Caco-2 (cell line): Measurements from ENCODE around the gene C1D. TPM values are rescaled to one million over a fixed set of nuclear protein-coding genes. Genes with fewer than 3 reads are reported as not detected.

Source experiments
- BruUV-seq: library from RNA; stranded (reverse); fragments of 400-500 nt; replicated peaks from 2 replicates; lab custom pipeline; 2021; lab: Mats Ljungman, UMichigan
- CTCF ChIA-PET: fragments of 300-600 bp; sonication (Branson Sonifier 250); formaldehyde crosslinking; loops from one replicate; lab custom pipeline; 2022; ENCODE audit warnings: antibody characterized with exemption; lab: Charles Lee
- POLR2A ChIA-PET: fragments of 300-600 bp; sonication (Branson Sonifier 250); formaldehyde crosslinking; loops from one replicate; lab custom pipeline; 2022; ENCODE audit warnings: antibody characterized with exemption; lab: Charles Lee
- DNase-seq, 2 experiments: peaks; one replicate each; pipeline versions ENCODE4 v3.0.0 to v3.0.0-alpha.2; 2020 to 2022
- H3K27me3 ChIP-seq: replicated peaks from 2 replicates; pipeline ENCODE4 v1.6.0; 2011; ENCODE audit warnings: low read length; ENCODE audit not compliant: control insufficient read depth, insufficient read depth
- H3K36me3 ChIP-seq: 2 replicates; pipeline ENCODE4 v1.5.1; 2011; ENCODE audit warnings: low read length; ENCODE audit not compliant: control insufficient read depth, insufficient read depth
- H3K4me1 ChIP-seq: fragments of 250-450 bp; sonication (Bioruptor Pico); 2 replicates; pipeline ENCODE4 v1.5.1; 2020; ENCODE audit warnings: mild to moderate bottlenecking
- H3K4me3 ChIP-seq: 2 replicates; pipeline ENCODE4 v1.5.1; 2011; ENCODE audit warnings: low read depth, mild to moderate bottlenecking, control low read depth, low read length
- H3K9me3 ChIP-seq: fragments of 250-450 bp; sonication (Bioruptor Pico); 2 replicates; pipeline ENCODE4 v1.5.1; 2020; ENCODE audit warnings: mild to moderate bottlenecking, moderate library complexity
- H3K27ac Mint-ChIP-seq: one replicate; pipeline ENCODE4 v1.8.0; 2022; ENCODE audit warnings: mixed read lengths; ENCODE audit not compliant: unreplicated experiment
- H3K27me3 Mint-ChIP-seq: one replicate; pipeline ENCODE4 v1.8.0; 2022; ENCODE audit warnings: mixed read lengths; ENCODE audit not compliant: insufficient read depth, unreplicated experiment
- H3K36me3 Mint-ChIP-seq: one replicate; pipeline ENCODE4 v1.8.0; 2022; ENCODE audit warnings: mild to moderate bottlenecking, mixed read lengths; ENCODE audit not compliant: insufficient read depth, unreplicated experiment
- H3K4me1 Mint-ChIP-seq: one replicate; pipeline ENCODE4 v1.8.0; 2022; ENCODE audit warnings: low read depth, mixed read lengths; ENCODE audit not compliant: unreplicated experiment
- H3K4me3 Mint-ChIP-seq: one replicate; pipeline ENCODE4 v1.8.0; 2022; ENCODE audit warnings: mild to moderate bottlenecking, moderate library complexity, mixed read lengths; ENCODE audit not compliant: unreplicated experiment
- H3K9me3 Mint-ChIP-seq: one replicate; pipeline ENCODE4 v1.8.0; 2022; ENCODE audit warnings: mixed read lengths; ENCODE audit not compliant: unreplicated experiment
- CTCF ChIP-seq, 2 experiments: fragments of 200-600 bp in 1 of 2; IDR thresholded peaks; 1 replicate in 1 of 2; 2 replicates in 1 of 2; pipeline versions ENCODE4 v1.5.1 to v1.8.0; 2011 to 2022; ENCODE audit warnings: antibody characterized with exemption in 1 of 2, control low read depth in 1 of 2, inconsistent platforms in 1 of 2, low read depth in 1 of 2, low read length in 1 of 2, mild to moderate bottlenecking in 1 of 2, moderate library complexity in 1 of 2; ENCODE audit not compliant: insufficient read depth in 1 of 2, severe bottlenecking in 1 of 2, unreplicated experiment in 1 of 2
- intact Hi-C: fragments of 100-400 bp; cut with micrococcal nuclease; formaldehyde crosslinking; loops from one replicate; pipeline ENCODE4 v1.10.0; 2022; ENCODE audit not compliant: unreplicated experiment
- total RNA-seq: library from RNA; stranded (reverse); gene quantifications from 2 replicates; pipeline ENCODE4 v1.2.3, GENCODE V29; 2022

The C1D gene
- total RNA-seq, 1 experiment from 2014 or later: 23.7 TPM

DNA sequence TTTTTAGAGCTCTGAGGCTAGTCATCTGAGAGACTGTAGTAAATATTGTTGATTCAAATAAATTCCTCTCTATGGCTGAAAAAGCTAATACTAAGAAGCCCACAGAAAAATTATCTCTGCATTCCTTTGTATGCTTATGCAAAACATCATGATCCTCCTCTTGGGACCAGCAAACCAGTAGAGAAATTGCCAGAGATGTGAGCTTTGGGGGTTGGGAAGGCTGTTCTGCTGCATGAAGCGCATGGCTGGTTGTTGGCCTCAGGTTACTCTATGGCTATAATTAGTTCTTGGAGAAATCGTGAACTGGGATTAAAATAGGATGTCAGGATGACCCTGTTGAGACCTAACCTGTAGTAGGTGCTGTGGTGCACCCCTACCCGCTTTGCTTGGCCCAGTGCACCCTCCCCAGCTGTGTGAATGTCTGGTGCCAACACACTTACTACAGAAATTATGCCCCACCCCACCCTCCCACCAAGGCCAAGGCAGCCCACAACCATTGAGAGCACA is 35.5 kb upstream of the C1D start:
- Histone ChIP-seq H3K36me3 (no peaks in the 10 kb centered on the region), H3K9me3 (no peaks in the 10 kb centered on the region), H3K27me3 (no peaks in the 10 kb centered on the region), H3K4me3 (no peak overlapping the region), H3K4me1 (no peaks in the 10 kb centered on the region)
- Mint-ChIP-seq H3K36me3 (no peaks in the 10 kb centered on the region), H3K9me3 (no peaks in the 10 kb centered on the region), H3K27me3 (peaks cover 21% of the 10 kb centered on the region), H3K4me3 (no peak overlapping the region), H3K4me1 (no peaks in the 10 kb centered on the region), H3K27ac (no peak overlapping the region)
- intact Hi-C loops: no loop called here
- no peak for DNase-seq
- no TSS peak for BruUV-seq
- TF ChIP-seq CTCF (IDR thresholded peaks at IDR 0.05; ENCODE audit: insufficient read depth in 1 of 2, low read depth in 1 of 2, low read length in 1 of 2, severe bottlenecking in 1 of 2, unreplicated experiment in 1 of 2): no peak
- CTCF ChIA-PET: no interaction called here
- POLR2A ChIA-PET: no interaction called here

- Mint-ChIP-seq H3K4me3 (no peak overlapping the region), H3K4me1 (no peaks in the 10 kb centered on the region), H3K9me3 (no peaks in the 10 kb centered on the region), H3K36me3 (no peaks in the 10 kb centered on the region), H3K27me3 (peaks cover 14% of the 10 kb centered on the region), H3K27ac (no peak overlapping the region)
- Histone ChIP-seq H3K4me1 (0 out of 2 replicates have a peak, but pooled peaks cover 3% of the 10 kb centered on the region), H3K9me3 (no peaks in the 10 kb centered on the region), H3K4me3 (no peak overlapping the region), H3K27me3 (no peaks in the 10 kb centered on the region), H3K36me3 (no peaks in the 10 kb centered on the region)
- no peak for DNase-seq
- intact Hi-C loops: no loop called here
- POLR2A ChIA-PET: no interaction called here
- BruUV-seq: no TSS peak
- CTCF ChIA-PET: no interaction called here
- no peak for TF ChIP-seq CTCF (IDR thresholded peaks at IDR 0.05; ENCODE audit: insufficient read depth in 1 of 2, low read depth in 1 of 2, low read length in 1 of 2, severe bottlenecking in 1 of 2, unreplicated experiment in 1 of 2)
Measured at GRCh38 chr2:68094111-68094510, 31.3 kb upstream of the C1D start.

DNA sequence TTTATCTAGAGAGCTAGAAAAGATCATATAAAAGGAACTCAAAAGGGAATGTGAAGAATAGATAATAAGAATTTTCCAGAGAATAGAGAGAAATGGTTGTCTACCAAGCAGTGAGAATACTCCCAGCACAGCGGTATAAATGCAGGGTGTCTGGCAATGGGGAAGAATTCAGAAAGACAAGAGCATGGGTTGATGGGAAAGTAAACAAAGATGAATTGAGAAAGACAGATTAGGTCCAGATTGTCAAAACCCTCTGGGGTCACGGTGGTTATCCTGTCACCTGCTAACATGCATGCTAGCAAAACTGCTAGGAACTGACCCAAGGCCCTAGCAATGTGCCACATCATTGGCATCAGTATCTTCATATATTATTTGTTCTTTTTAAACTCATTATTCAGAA is 30.8 kb upstream of the C1D start:
- Histone ChIP-seq H3K27me3 (no peaks in the 10 kb centered on the region), H3K9me3 (no peaks in the 10 kb centered on the region), H3K4me1 (0 out of 2 replicates have a peak, but pooled peaks cover 3% of the 10 kb centered on the region), H3K4me3 (no peak overlapping the region), H3K36me3 (no peaks in the 10 kb centered on the region)
- intact Hi-C loops: no loop called here
- H3K9me3 Mint-ChIP-seq: no peaks in the 10 kb centered on the region
- H3K27ac Mint-ChIP-seq: no peak overlapping the region
- H3K27me3 Mint-ChIP-seq: peaks cover 11% of the 10 kb centered on the region
- H3K4me1 Mint-ChIP-seq: no peaks in the 10 kb centered on the region
- TF ChIP-seq CTCF (IDR thresholded peaks at IDR 0.05; ENCODE audit: insufficient read depth in 1 of 2, low read depth in 1 of 2, low read length in 1 of 2, severe bottlenecking in 1 of 2, unreplicated experiment in 1 of 2): no peak
- no TSS peak for BruUV-seq
- no peak overlapping the region for H3K4me3 Mint-ChIP-seq
- DNase-seq: no peak
- CTCF ChIA-PET: no interaction called here
- no peaks in the 10 kb centered on the region for H3K36me3 Mint-ChIP-seq
- POLR2A ChIA-PET: no interaction called here
